T-helper 2 cell (primary cell): ENCODE measurements around the gene CTNNBL1.
"Not testable (repeated sequence)": the region's sequence is repeated elsewhere in the genome, so short reads cannot be mapped to it uniquely, and the experiment has no call there.

Experiments used
- DNase-seq, 5 experiments: peaks; one replicate each; pipeline versions ENCODE4 v3.0.0 to v3.0.0-alpha.2; 2012 to 2022

Gene CTNNBL1

GRCh38 chr20:37713396-37713795, 19.6 kb downstream of the CTNNBL1 start:
- DNase-seq = no peak

- DNase-seq = no peak
These were observed 21.3 kb downstream of the CTNNBL1 start for GRCh38 chr20:37714978-37715672.

GRCh38 chr20:37721751-37722150, 27.9 kb downstream of the CTNNBL1 start:
- no peak for DNase-seq

- DNase-seq = not testable (repeated sequence)
These were observed 28.5 kb downstream of the CTNNBL1 start for GRCh38 chr20:37722312-37722711.

- DNase-seq = no peak
These were observed 29.8 kb downstream of the CTNNBL1 start for GRCh38 chr20:37723668-37724067.

- DNase-seq = no peak
These were observed 31.3 kb downstream of the CTNNBL1 start for GRCh38 chr20:37725165-37725564.

GRCh38 chr20:37725855-37726254, 32.0 kb downstream of the CTNNBL1 start:
- no peak for DNase-seq

GRCh38 chr20:37726321-37726720, 32.5 kb downstream of the CTNNBL1 start:
- no peak for DNase-seq

GRCh38 chr20:37726971-37727956, 33.4 kb downstream of the CTNNBL1 start:
- DNase-seq = no peak

- no peak for DNase-seq
These were observed 34.3 kb downstream of the CTNNBL1 start for GRCh38 chr20:37727957-37728634.

GRCh38 chr20:37728635-37728983, 34.8 kb downstream of the CTNNBL1 start:
- DNase-seq = no peak

- no peak for DNase-seq
These were observed 35.6 kb downstream of the CTNNBL1 start for GRCh38 chr20:37729452-37729851.

- peak in 1 of 5 experiments; percentile 48 for DNase-seq
These were observed 36.1 kb downstream of the CTNNBL1 start for GRCh38 chr20:37729909-37730308.

GRCh38 chr20:37733416-37733815, 39.6 kb downstream of the CTNNBL1 start:
- no peak for DNase-seq

GRCh38 chr20:37734228-37734985, 40.6 kb downstream of the CTNNBL1 start:
- no peak for DNase-seq

GRCh38 chr20:37735541-37735940, 41.7 kb downstream of the CTNNBL1 start:
- DNase-seq = no peak

- no peak for DNase-seq
These were observed 42.3 kb downstream of the CTNNBL1 start for GRCh38 chr20:37736132-37736531.

- no peak for DNase-seq
These were observed 44.1 kb downstream of the CTNNBL1 start for GRCh38 chr20:37737826-37738420.

- DNase-seq = no peak
These were observed 47.2 kb downstream of the CTNNBL1 start for GRCh38 chr20:37741055-37741454.

GRCh38 chr20:37741570-37741969, 47.7 kb downstream of the CTNNBL1 start:
- DNase-seq = no peak

- no peak for DNase-seq
These were observed 48.3 kb downstream of the CTNNBL1 start for GRCh38 chr20:37742131-37742530.

- DNase-seq = no peak
These were observed 50.5 kb downstream of the CTNNBL1 start for GRCh38 chr20:37744347-37744746.
